ENCODE results near the gene DOCK10.

- TF ChIP-seq YY1 (tag by site-specific recombination; IDR thresholded peaks at IDR 0.05) (no peak), PRDM1 (tag by site-specific recombination; IDR thresholded peaks at IDR 0.05) (no peak), CTCF (tag by site-specific recombination; IDR thresholded peaks at IDR 0.05) (no peak), ZNF677 (tag by site-specific recombination; IDR thresholded peaks at IDR 0.05) (no peak), HOXD13 (CRISPR knock-in tag; IDR thresholded peaks at IDR 0.05; ENCODE audit: borderline replicate concordance) (no peak)
- TF ChIP-seq, protein P1, sequence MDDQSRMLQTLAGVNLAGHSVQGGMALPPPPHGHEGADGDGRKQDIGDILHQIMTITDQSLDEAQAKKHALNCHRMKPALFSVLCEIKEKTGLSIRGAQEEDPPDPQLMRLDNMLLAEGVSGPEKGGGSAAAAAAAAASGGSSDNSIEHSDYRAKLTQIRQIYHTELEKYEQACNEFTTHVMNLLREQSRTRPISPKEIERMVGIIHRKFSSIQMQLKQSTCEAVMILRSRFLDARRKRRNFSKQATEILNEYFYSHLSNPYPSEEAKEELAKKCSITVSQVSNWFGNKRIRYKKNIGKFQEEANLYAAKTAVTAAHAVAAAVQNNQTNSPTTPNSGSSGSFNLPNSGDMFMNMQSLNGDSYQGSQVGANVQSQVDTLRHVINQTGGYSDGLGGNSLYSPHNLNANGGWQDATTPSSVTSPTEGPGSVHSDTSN (CRISPR knock-in tag; IDR thresholded peaks at IDR 0.05): no peak
- TF ChIP-seq, protein P2, sequence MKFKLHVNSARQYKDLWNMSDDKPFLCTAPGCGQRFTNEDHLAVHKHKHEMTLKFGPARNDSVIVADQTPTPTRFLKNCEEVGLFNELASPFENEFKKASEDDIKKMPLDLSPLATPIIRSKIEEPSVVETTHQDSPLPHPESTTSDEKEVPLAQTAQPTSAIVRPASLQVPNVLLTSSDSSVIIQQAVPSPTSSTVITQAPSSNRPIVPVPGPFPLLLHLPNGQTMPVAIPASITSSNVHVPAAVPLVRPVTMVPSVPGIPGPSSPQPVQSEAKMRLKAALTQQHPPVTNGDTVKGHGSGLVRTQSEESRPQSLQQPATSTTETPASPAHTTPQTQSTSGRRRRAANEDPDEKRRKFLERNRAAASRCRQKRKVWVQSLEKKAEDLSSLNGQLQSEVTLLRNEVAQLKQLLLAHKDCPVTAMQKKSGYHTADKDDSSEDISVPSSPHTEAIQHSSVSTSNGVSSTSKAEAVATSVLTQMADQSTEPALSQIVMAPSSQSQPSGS (tag by site-specific recombination; IDR thresholded peaks at IDR 0.05; ENCODE audit: low read depth): no peak
These were observed 165.7 kb downstream of the DOCK10 start for GRCh38 chr2:224876522-224876921.
